WERI-Rb-1 (cell line): ENCODE results near the gene ESRRA.

Experiments
- DNase-seq: peaks from one replicate; pipeline ENCODE4 v3.0.0-alpha.2; 2020
- H3K27ac ChIP-seq: fragments of 250-450 bp; sonication (Bioruptor Pico); 2 replicates; pipeline ENCODE4 v1.5.1; 2020; ENCODE audit warnings: mild to moderate bottlenecking, moderate library complexity
- H3K27me3 ChIP-seq: fragments of 250-450 bp; sonication (Bioruptor Pico); 2 replicates; pipeline ENCODE4 v1.5.1; 2021; ENCODE audit warnings: mild to moderate bottlenecking, low read depth, moderate library complexity; ENCODE audit not compliant: insufficient read depth, severe bottlenecking
- H3K36me3 ChIP-seq: fragments of 250-450 bp; sonication (Bioruptor Pico); 2 replicates; pipeline ENCODE4 v1.5.1; 2020; ENCODE audit warnings: mild to moderate bottlenecking, moderate library complexity
- H3K4me3 ChIP-seq: 2 replicates; pipeline ENCODE4 v1.5.1; 2011; ENCODE audit warnings: low read depth, mild to moderate bottlenecking, control low read depth, low read length
- H3K9me3 ChIP-seq: fragments of 250-450 bp; sonication (Bioruptor Pico); 2 replicates; pipeline ENCODE4 v1.5.1; 2021; ENCODE audit warnings: mild to moderate bottlenecking, moderate library complexity; ENCODE audit not compliant: severe bottlenecking
- TF ChIP-seq, protein P1 (sequence below): IDR thresholded peaks from 2 replicates; pipeline ENCODE4 v1.5.1; 2011; ENCODE audit warnings: low read depth, mild to moderate bottlenecking, control low read depth, inconsistent platforms, low read length

The ESRRA gene

GRCh38 chr11:64318766-64319761, 13.7 kb downstream of the ESRRA start:
- Histone ChIP-seq H3K27ac (peak overlapping the region; percentile 94), H3K4me3 (peak overlapping the region; percentile 85), H3K9me3 (no peaks in the 10 kb centered on the region), H3K27me3 (no peaks in the 10 kb centered on the region), H3K36me3 (peaks cover 14% of the 10 kb centered on the region)
- peak; percentile 49 for DNase-seq
- TF ChIP-seq, protein P1, sequence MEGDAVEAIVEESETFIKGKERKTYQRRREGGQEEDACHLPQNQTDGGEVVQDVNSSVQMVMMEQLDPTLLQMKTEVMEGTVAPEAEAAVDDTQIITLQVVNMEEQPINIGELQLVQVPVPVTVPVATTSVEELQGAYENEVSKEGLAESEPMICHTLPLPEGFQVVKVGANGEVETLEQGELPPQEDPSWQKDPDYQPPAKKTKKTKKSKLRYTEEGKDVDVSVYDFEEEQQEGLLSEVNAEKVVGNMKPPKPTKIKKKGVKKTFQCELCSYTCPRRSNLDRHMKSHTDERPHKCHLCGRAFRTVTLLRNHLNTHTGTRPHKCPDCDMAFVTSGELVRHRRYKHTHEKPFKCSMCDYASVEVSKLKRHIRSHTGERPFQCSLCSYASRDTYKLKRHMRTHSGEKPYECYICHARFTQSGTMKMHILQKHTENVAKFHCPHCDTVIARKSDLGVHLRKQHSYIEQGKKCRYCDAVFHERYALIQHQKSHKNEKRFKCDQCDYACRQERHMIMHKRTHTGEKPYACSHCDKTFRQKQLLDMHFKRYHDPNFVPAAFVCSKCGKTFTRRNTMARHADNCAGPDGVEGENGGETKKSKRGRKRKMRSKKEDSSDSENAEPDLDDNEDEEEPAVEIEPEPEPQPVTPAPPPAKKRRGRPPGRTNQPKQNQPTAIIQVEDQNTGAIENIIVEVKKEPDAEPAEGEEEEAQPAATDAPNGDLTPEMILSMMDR = no peak

DNA sequence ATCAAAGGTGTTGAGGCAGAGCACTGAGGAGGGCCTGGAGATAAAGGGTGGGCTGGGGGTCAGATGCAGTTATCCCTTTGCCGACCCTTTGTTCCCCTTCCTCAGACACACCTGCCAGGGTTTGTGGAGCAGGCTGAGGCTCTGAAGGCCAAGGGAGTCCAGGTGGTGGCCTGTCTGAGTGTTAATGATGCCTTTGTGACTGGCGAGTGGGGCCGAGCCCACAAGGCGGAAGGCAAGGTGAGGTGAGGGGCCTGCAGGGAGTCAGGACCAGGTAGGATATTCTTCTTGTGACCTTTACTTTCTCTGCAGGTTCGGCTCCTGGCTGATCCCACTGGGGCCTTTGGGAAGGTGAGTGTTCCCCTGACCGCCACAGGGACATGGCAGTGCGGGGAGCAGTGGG, 15.2 kb downstream of the ESRRA start:
- H3K27ac ChIP-seq = no peak overlapping the region
- DNase-seq = no peak
- H3K27me3 ChIP-seq = no peaks in the 10 kb centered on the region
- H3K36me3 ChIP-seq = peaks cover 1% of the 10 kb centered on the region; the same call in 1 of the 2 replicates
- H3K9me3 ChIP-seq = no peaks in the 10 kb centered on the region
- H3K4me3 ChIP-seq = no peak overlapping the region
- TF ChIP-seq, protein P1 = no peak

- no peak for DNase-seq
- H3K27me3 ChIP-seq = no peaks in the 10 kb centered on the region
- TF ChIP-seq, protein P1 = no peak
- H3K36me3 ChIP-seq = no peaks in the 10 kb centered on the region
- H3K9me3 ChIP-seq = no peaks in the 10 kb centered on the region
- H3K27ac ChIP-seq = no peak overlapping the region
- H3K4me3 ChIP-seq = no peak overlapping the region
Measured at GRCh38 chr11:64321026-64321425, 15.7 kb downstream of the ESRRA start.

DNA sequence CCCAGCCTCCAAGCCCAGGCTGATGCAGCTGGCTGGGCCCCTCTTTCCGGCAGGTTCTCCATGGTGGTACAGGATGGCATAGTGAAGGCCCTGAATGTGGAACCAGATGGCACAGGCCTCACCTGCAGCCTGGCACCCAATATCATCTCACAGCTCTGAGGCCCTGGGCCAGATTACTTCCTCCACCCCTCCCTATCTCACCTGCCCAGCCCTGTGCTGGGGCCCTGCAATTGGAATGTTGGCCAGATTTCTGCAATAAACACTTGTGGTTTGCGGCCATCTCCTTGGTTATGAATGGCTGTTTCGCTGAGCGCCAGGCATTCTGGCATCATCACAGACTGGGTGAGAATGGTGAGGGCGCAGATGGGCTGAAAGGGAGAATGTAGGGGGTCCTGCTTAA, 16.2 kb downstream of the ESRRA start:
- Histone ChIP-seq H3K27ac (no peak overlapping the region), H3K36me3 (no peaks in the 10 kb centered on the region), H3K4me3 (no peak overlapping the region), H3K9me3 (no peaks in the 10 kb centered on the region), H3K27me3 (no peaks in the 10 kb centered on the region)
- TF ChIP-seq, protein P1 = no peak
- DNase-seq = no peak

GRCh38 chr11:64322925-64323260, 17.6 kb downstream of the ESRRA start:
- no peaks in the 10 kb centered on the region for H3K9me3 ChIP-seq
- H3K27ac ChIP-seq = no peak overlapping the region
- TF ChIP-seq, protein P1 = no peak
- no peak for DNase-seq
- H3K36me3 ChIP-seq = no peaks in the 10 kb centered on the region
- no peak overlapping the region for H3K4me3 ChIP-seq
- H3K27me3 ChIP-seq = no peaks in the 10 kb centered on the region
